ENCODE measurements around the gene LYZL1. TPM values are rescaled to one million over a fixed set of nuclear protein-coding genes. Genes with fewer than 3 reads are reported as not detected.

Gene LYZL1
- total RNA-seq = not detected in 2 replicates

DNA sequence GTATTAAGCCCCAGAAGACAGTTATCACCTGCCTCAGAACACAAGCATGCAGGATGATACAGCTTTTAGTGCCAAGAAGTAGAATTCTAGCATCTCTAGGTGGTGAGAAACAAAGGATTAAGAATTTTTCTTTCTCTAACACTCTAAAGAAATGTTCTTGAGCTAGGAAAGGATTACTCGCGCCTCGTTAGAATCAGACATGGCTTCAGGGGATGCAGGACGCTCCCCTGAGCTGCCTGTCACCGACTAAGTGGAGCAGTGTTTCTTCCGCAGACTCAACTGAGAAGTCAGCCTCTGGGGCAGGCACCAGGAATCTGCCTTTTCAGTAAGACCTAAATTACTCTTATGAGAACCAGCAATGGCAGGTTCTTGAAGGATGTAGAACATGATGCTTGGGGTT lies at the start of gene LYZL1:
TSS of gene LYZL1 (plus strand) at position 165 of the 400 bp plus-strand sequence. CDS start 2,798 bp downstream, outside the sequence.

All from smooth muscle cell of bladder (primary cell).